Vagina (tissue), 2 donors: ENCODE measurements around the gene MARVELD2.

Source experiments
- CTCF ChIP-seq, 3 experiments: fragments of 450-650 bp in 2 of 3; fragments of 200-600 bp in 1 of 3; sonication (generic) in 1 of 3; IDR thresholded peaks; one replicate each; pipeline ENCODE4 v1.5.1; 2017 to 2019; ENCODE audit warnings: antibody characterized with exemption in 3 of 3, mild to moderate bottlenecking in 2 of 3, moderate library complexity in 2 of 3
- POLR2A ChIP-seq, 2 donors: fragments of 450-650 bp; IDR thresholded peaks; one replicate each; pipeline ENCODE4 v1.6.1; 2017; ENCODE audit warnings: antibody characterized with exemption in 2 of 2, mild to moderate bottlenecking in 2 of 2, moderate library complexity in 2 of 2

GRCh38 chr5:69367697-69368279 lies 47.1 kb upstream of the MARVELD2 start:
- TF ChIP-seq CTCF (IDR thresholded peaks at IDR 0.05) (no peak), POLR2A (IDR thresholded peaks at IDR 0.05) (no peak)
